ENCODE data around the gene MDM1.
A peak's percentile ranks its signal among the peaks of the same experiment; 100 is the strongest.

Gene MDM1

DNA sequence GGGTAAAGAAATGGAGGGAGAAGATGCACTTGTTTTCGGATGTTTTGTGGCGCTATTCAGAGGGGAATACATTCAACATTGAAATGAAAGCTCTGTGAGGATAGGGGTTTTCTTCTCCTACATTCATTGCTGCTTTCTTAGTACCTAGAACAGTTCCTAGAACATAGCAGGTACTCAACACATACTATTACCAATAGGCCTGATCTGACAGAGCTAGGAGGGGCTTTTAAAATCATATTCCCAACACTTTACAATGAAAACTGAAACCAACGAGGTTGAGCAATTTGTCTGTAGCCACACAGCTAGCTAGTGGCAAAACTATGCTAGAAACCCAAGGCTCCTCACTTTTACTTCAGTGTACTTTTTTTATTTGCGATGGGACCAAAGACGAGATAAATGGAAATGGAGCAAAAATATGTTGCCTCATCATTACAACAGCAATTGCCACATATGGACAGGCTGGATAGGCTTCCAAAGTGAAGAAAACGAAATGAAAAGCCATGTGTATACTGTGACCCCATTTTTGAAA is 55.7 kb downstream of the MDM1 start:
- no peak overlapping the region for H3K4me3 ChIP-seq (ENCODE audit: low read depth, low read length)
- TF ChIP-seq POLR2A (IDR thresholded peaks at IDR 0.05; ENCODE audit: extremely low read depth, insufficient read length) (no peak), MYC (IDR thresholded peaks at IDR 0.05; ENCODE audit: low read depth, low read length) (no peak)
- peak; percentile 10 for DNase-seq (ENCODE audit: low read depth)

DNA sequence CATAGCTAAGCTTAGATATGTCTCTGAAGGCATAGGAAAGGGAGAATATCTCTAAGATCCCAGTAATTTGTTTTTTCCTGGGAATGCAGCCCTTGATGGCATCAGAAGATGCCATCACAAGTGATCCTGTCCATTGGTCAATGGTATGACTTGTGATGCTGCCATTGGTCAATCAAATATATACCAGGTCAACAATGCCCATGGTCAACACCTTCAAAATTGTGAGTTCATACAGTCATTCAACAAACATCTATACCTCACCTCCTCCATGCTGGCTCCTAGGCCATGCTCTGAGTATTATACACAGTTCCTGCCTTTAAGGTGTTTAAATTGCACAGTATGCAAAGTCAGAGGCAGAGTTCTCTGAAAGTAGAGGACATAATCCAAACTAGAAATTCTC is 59.4 kb downstream of the MDM1 start:
- TF ChIP-seq MYC (IDR thresholded peaks at IDR 0.05; ENCODE audit: low read depth, low read length) (no peak), POLR2A (IDR thresholded peaks at IDR 0.05; ENCODE audit: extremely low read depth, insufficient read length) (no peak)
- TF ChIP-seq, protein P1, sequence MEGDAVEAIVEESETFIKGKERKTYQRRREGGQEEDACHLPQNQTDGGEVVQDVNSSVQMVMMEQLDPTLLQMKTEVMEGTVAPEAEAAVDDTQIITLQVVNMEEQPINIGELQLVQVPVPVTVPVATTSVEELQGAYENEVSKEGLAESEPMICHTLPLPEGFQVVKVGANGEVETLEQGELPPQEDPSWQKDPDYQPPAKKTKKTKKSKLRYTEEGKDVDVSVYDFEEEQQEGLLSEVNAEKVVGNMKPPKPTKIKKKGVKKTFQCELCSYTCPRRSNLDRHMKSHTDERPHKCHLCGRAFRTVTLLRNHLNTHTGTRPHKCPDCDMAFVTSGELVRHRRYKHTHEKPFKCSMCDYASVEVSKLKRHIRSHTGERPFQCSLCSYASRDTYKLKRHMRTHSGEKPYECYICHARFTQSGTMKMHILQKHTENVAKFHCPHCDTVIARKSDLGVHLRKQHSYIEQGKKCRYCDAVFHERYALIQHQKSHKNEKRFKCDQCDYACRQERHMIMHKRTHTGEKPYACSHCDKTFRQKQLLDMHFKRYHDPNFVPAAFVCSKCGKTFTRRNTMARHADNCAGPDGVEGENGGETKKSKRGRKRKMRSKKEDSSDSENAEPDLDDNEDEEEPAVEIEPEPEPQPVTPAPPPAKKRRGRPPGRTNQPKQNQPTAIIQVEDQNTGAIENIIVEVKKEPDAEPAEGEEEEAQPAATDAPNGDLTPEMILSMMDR (IDR thresholded peaks at IDR 0.05; ENCODE audit: low read depth, low read length), result no peak
- TF ChIP-seq, protein P2, sequence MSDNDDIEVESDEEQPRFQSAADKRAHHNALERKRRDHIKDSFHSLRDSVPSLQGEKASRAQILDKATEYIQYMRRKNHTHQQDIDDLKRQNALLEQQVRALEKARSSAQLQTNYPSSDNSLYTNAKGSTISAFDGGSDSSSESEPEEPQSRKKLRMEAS (IDR thresholded peaks at IDR 0.05; ENCODE audit: low read depth, low read length), result no peak
- no peak for DNase-seq (ENCODE audit: low read depth)
- H3K4me3 ChIP-seq (ENCODE audit: low read depth, low read length), result no peak overlapping the region

DNA sequence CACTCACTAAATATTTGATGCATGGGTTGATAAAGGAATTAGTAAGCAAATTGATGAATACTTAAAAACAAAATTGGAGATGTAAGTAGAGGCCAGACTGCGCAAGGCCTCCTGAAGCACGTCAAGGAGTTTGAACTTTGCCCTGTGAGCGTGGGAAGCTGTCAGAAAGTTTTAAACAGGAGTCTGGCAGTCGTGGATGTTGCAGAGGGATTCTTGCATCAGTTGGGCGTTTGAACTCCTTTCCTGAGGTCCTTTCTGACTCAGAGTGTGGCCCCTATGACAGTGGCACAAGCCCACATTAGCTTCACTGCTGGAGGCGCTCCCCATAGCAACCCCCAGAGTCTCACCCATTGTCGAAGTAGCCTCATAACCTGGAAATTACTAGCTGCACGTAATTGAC is 60.8 kb downstream of the MDM1 start:
- H3K4me3 ChIP-seq (ENCODE audit: low read depth, low read length), result no peak overlapping the region
- DNase-seq (ENCODE audit: low read depth), result no peak
- TF ChIP-seq, protein P2 (IDR thresholded peaks at IDR 0.05; ENCODE audit: low read depth, low read length), result no peak
- TF ChIP-seq, protein P1 (IDR thresholded peaks at IDR 0.05; ENCODE audit: low read depth, low read length), result no peak
- no peak for TF ChIP-seq POLR2A (IDR thresholded peaks at IDR 0.05; ENCODE audit: extremely low read depth, insufficient read length)
- no peak for TF ChIP-seq MYC (IDR thresholded peaks at IDR 0.05; ENCODE audit: low read depth, low read length)

DNA sequence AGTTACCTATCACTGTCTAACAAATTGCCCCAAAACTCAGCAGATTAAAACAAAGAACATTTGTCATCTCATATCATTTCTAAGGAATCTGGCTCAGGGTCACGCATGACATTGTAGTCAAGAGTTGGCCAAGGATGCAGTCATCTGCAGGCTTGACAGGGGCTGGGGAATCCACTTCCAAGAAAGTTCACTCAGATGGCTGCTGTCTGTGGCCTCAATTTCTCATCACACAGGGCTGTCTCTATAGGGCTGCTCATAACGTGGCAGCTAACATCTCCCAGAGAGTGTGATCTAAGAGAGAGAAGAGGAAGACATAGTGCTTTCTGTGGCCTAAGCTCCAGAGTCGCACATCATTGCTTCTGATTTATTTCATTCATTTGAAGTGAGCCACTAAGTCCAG is 61.8 kb downstream of the MDM1 start:
- no peak overlapping the region for H3K4me3 ChIP-seq (ENCODE audit: low read depth, low read length)
- TF ChIP-seq, protein P2 (IDR thresholded peaks at IDR 0.05; ENCODE audit: low read depth, low read length), result no peak
- TF ChIP-seq, protein P1 (IDR thresholded peaks at IDR 0.05; ENCODE audit: low read depth, low read length), result no peak
- TF ChIP-seq MYC (IDR thresholded peaks at IDR 0.05; ENCODE audit: low read depth, low read length), result no peak
- no peak for TF ChIP-seq POLR2A (IDR thresholded peaks at IDR 0.05; ENCODE audit: extremely low read depth, insufficient read length)
- no peak for DNase-seq (ENCODE audit: low read depth)

DNA sequence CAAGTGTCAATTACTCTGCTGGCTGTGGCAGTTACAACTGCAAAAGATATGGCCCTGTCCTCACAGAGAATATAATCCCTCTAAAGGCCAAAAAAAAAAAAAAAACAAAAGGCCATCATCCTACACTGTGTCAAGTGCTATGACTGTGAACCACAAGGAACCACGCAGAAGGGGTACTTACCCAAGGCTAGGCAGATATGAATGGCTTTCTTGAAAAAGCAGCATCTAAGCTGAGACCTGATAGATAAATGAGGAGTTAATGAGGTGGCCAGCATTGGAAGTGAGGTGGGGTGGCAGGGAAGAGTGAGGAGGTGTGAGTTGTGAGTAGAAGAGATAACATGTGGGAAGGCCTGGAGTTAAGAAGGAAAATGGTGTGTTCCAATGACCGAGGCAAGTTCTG is 62.4 kb downstream of the MDM1 start:
- TF ChIP-seq, protein P2 (IDR thresholded peaks at IDR 0.05; ENCODE audit: low read depth, low read length), result no peak
- TF ChIP-seq MYC (IDR thresholded peaks at IDR 0.05; ENCODE audit: low read depth, low read length) (no peak), POLR2A (IDR thresholded peaks at IDR 0.05; ENCODE audit: extremely low read depth, insufficient read length) (no peak)
- TF ChIP-seq, protein P1 (IDR thresholded peaks at IDR 0.05; ENCODE audit: low read depth, low read length), result no peak
- no peak for DNase-seq (ENCODE audit: low read depth)
- no peak overlapping the region for H3K4me3 ChIP-seq (ENCODE audit: low read depth, low read length)

DNA sequence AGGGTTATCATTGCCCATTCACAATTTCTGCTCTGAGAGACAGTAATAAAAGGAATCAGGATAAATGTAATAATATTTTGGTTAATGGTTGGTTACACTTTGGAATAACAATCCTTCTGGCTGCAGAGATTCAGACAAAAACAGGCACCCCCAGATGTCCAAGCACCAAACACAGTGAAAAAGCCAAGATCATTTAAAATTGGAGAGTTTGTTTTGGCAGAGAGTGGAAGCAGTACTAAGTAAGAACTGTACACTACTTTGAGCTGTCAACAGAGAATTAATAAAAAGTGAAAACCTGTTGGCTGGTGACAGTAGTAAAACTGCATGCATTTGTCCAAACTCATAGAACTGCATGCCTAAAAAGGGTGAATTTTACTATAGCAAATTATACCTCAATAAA is 63.2 kb downstream of the MDM1 start:
- no peak for DNase-seq (ENCODE audit: low read depth)
- H3K4me3 ChIP-seq (ENCODE audit: low read depth, low read length), result no peak overlapping the region
- TF ChIP-seq, protein P1 (IDR thresholded peaks at IDR 0.05; ENCODE audit: low read depth, low read length), result no peak
- no peak for TF ChIP-seq MYC (IDR thresholded peaks at IDR 0.05; ENCODE audit: low read depth, low read length)
